Measurements from ENCODE around the gene CD200R1L.

CD200R1L gene

GRCh38 chr3:112770032-112770626 is 76.5 kb downstream of the CD200R1L start:
- peak; percentile 11 to 47 for DNase-seq (ENCODE audit: extremely low read depth in 1 of 2, low read depth in 1 of 2)

GRCh38 chr3:112769286-112769978 is 77.2 kb downstream of the CD200R1L start:
- no peak for DNase-seq (ENCODE audit: extremely low read depth in 1 of 2, low read depth in 1 of 2)

GRCh38 chr3:112767777-112768176 is 78.9 kb downstream of the CD200R1L start:
- DNase-seq (ENCODE audit: extremely low read depth in 1 of 2, low read depth in 1 of 2) = no peak

- DNase-seq (ENCODE audit: extremely low read depth in 1 of 2, low read depth in 1 of 2) = no peak
Observed at GRCh38 chr3:112767177-112767576, 79.5 kb downstream of the CD200R1L start.

Measured in stimulated activated CD8-positive, alpha-beta memory T cell treated with anti-CD3 and anti-CD28 coated beads, Interleukin-7, amount 100 ng/mL, for 48 hours (primary cell).